CD8-positive, alpha-beta memory T cell (primary cell): ENCODE results near the gene CTSH. TPM values are rescaled to one million over a fixed set of nuclear protein-coding genes. Genes with fewer than 3 reads are reported as not detected.

Experiments
- polyA plus RNA-seq: library from polyadenylated mRNA; unstranded; fragments of 300-500 nt; fragmentation: Illumina TruSeq; gene quantifications from one replicate; pipeline ENCODE4 v1.2.3, GENCODE V29; 2021
- total RNA-seq, 2 experiments: library from RNA; stranded (reverse); gene quantifications; one replicate each; pipeline ENCODE4 v1.2.3, GENCODE V29; 2021

Gene CTSH
- total and polyA plus RNA-seq, 3 experiments from 2014 or later = 8.1 to 68.7 (median 9.8) TPM

Other genes starting within 250 kb of the CTSH start
- under 1 TPM; 0.07 to 0.13 TPM for gene ADAMTS7, start 133.6 kb downstream of the CTSH start, total RNA-seq
- gene ADAMTS7, start 133.6 kb downstream of the CTSH start, polyA plus RNA-seq = not detected
- gene MORF4L1, start 72.2 kb downstream of the CTSH start, total RNA-seq = 100 to 1,000 TPM; 243 to 269 TPM
- 272 TPM for gene MORF4L1, start 72.2 kb downstream of the CTSH start, polyA plus RNA-seq
- gene RASGRF1, start 145.7 kb upstream of the CTSH start, total RNA-seq = not detected
- not detected for gene RASGRF1, start 145.7 kb upstream of the CTSH start, polyA plus RNA-seq